Lower lobe of right lung (tissue), 2 donors: ENCODE measurements around the gene RSRC1. TPM values are rescaled to one million over a fixed set of nuclear protein-coding genes. Genes with fewer than 3 reads are reported as not detected.

Source experiments
- ATAC-seq, 2 donors: fragments of 200-7000 bp; cut with Tn5 transposase; one replicate each; pipeline ENCODE4 v1.9.1; 2020 to 2022; ENCODE audit warnings: mild to moderate bottlenecking in 2 of 2, moderate library complexity in 2 of 2
- DNase-seq: peaks from one replicate; pipeline ENCODE4 v3.0.0-alpha.2; 2020
- H3K27ac ChIP-seq: fragments of 200-600 bp; one replicate; pipeline ENCODE4 v1.8.0; 2022
- H3K27me3 ChIP-seq: fragments of 200-600 bp; one replicate; pipeline ENCODE4 v1.8.0; 2022; ENCODE audit warnings: low read depth
- H3K36me3 ChIP-seq: fragments of 200-600 bp; one replicate; pipeline ENCODE4 v1.8.0; 2022; ENCODE audit warnings: mild to moderate bottlenecking
- H3K4me1 ChIP-seq: fragments of 200-600 bp; one replicate; pipeline ENCODE4 v1.8.0; 2022
- H3K4me3 ChIP-seq: fragments of 200-600 bp; one replicate; pipeline ENCODE4 v1.8.0; 2022; ENCODE audit warnings: mild to moderate bottlenecking
- H3K9me3 ChIP-seq: fragments of 200-600 bp; one replicate; pipeline ENCODE4 v1.8.0; 2022
- CTCF ChIP-seq: fragments of 200-600 bp; IDR thresholded peaks from one replicate; pipeline ENCODE4 v1.8.0; 2022; ENCODE audit warnings: antibody characterized with exemption, mild to moderate bottlenecking
- intact Hi-C: fragments of 100-400 bp; cut with DNase I; formaldehyde crosslinking; loops from one replicate; pipeline ENCODE4 v1.11.0; 2022
- total RNA-seq: library from RNA; stranded (reverse); fragmentation: NEBNext Ultra II Directional; extraction: Animal tissue kit (Norgen Biotek cat#: 25700); gene quantifications from one replicate; pipeline ENCODE4 v1.2.1, GENCODE V29; 2021
- donor health status: DM: no; HTN: yes; CAD: no; lungs with severe emphysema.

The RSRC1 gene
- total RNA-seq, 1 donor from 2014 or later = 29.8 TPM

GRCh38 chr3:158470944-158471638 lies 361.2 kb downstream of the RSRC1 start:
- Histone ChIP-seq H3K4me1 (no peaks in the 10 kb centered on the region), H3K36me3 (no peaks in the 10 kb centered on the region), H3K27ac (no peak overlapping the region), H3K27me3 (no peaks in the 10 kb centered on the region), H3K4me3 (no peak overlapping the region), H3K9me3 (no peaks in the 10 kb centered on the region)
- TF ChIP-seq CTCF = no peak
- ATAC-seq (no peak), DNase-seq (no peak)
- intact Hi-C loops = no loop called here

DNA sequence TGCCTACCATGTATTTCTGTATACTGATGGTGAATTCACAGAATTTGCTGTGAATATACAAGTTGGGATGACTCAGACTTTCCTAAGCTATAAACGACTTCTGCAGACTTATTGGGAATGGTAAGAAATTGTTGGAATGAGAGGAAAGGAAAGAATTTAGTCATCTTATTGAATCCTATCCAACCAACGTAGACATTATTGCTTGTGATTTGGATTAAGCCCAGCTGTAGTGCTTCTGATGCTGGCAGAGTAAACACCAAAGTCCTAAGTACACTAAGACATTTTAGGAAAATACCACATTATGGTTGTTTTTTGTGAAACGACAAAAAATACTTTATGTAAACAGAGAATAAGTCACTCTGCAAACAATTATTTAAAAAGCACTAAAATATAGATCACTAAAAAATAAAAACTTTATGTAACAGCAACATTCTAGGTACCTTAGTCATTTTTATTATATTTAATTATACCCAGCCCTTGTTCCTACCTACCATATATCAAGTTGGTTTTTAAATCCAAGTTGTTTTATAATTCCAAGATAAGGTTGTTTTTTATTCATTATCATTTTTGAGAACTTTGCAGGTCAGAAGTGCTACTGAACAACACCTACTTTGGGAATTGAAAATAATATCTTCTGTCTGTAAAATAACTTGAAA lies 361.9 kb downstream of the RSRC1 start:
- Histone ChIP-seq H3K4me1 (no peaks in the 10 kb centered on the region), H3K27me3 (no peaks in the 10 kb centered on the region), H3K4me3 (no peak overlapping the region), H3K9me3 (no peaks in the 10 kb centered on the region), H3K36me3 (no peaks in the 10 kb centered on the region), H3K27ac (no peak overlapping the region)
- no peak for TF ChIP-seq CTCF
- ATAC-seq (no peak), DNase-seq (no peak)
- intact Hi-C loops = no loop called here

DNA sequence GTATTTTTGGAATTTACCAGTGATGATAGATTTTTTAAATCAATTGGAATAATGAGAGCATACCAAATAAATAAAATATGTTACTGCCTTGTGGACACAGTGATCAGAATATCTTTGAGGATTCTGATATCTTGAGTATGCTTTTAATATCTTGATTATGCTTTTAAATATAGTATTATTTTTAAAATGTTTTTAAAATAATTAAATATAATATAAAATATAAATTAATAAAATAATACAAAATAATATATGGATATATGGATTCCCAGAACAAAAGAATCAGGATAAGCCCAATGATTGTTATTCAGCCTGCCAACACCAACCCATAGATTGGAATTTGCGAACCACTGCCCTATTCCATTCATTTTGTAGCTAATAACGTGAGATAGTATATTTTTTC lies 369.2 kb downstream of the RSRC1 start:
- no peak overlapping the region for H3K27ac ChIP-seq
- intact Hi-C loops = no loop called here
- TF ChIP-seq CTCF = no peak

GRCh38 chr3:158483701-158484235 lies 373.9 kb downstream of the RSRC1 start:
- Histone ChIP-seq H3K4me3 (no peak overlapping the region), H3K27ac (no peak overlapping the region), H3K36me3 (no peaks in the 10 kb centered on the region), H3K4me1 (no peaks in the 10 kb centered on the region), H3K9me3 (no peaks in the 10 kb centered on the region), H3K27me3 (no peaks in the 10 kb centered on the region)
- intact Hi-C loops = no loop called here
- ATAC-seq = no peak
- TF ChIP-seq CTCF = no peak
- DNase-seq = no peak

More for the DNA sequence above, 369.2 kb downstream of the RSRC1 start:
- Histone ChIP-seq H3K4me3 (no peak overlapping the region), H3K4me1 (no peaks in the 10 kb centered on the region), H3K27me3 (no peaks in the 10 kb centered on the region), H3K9me3 (no peaks in the 10 kb centered on the region), H3K36me3 (no peaks in the 10 kb centered on the region)
- ATAC-seq (no peak), DNase-seq (no peak)

- TF ChIP-seq CTCF = no peak
- intact Hi-C loops = no loop called here
- Histone ChIP-seq H3K27me3 (no peaks in the 10 kb centered on the region), H3K4me1 (no peaks in the 10 kb centered on the region), H3K36me3 (no peaks in the 10 kb centered on the region), H3K27ac (no peak overlapping the region), H3K4me3 (no peak overlapping the region), H3K9me3 (no peaks in the 10 kb centered on the region)
- ATAC-seq (no peak), DNase-seq (no peak)
Measured at GRCh38 chr3:158486200-158486599, 376.3 kb downstream of the RSRC1 start.
